Osteocyte (in vitro differentiated cells): Measurements from ENCODE around the gene CD44. TPM values are rescaled to one million over a fixed set of nuclear protein-coding genes. Genes with fewer than 3 reads are reported as not detected.

ENCODE experiments used
- DNase-seq: peaks from one replicate; pipeline ENCODE4 v3.0.0; 2021; ENCODE audit warnings: mixed read lengths; ENCODE audit not compliant: unreplicated experiment; ENCODE audit errors: extremely low spot score
- H3K27ac Mint-ChIP-seq: one replicate; pipeline ENCODE4 v1.8.0; 2021; ENCODE audit warnings: mild to moderate bottlenecking, mixed read lengths; ENCODE audit not compliant: unreplicated experiment
- H3K27me3 Mint-ChIP-seq: one replicate; pipeline ENCODE4 v1.8.0; 2021; ENCODE audit warnings: mixed read lengths; ENCODE audit not compliant: unreplicated experiment
- H3K36me3 Mint-ChIP-seq: one replicate; pipeline ENCODE4 v1.8.0; 2021; ENCODE audit warnings: mixed read lengths; ENCODE audit not compliant: unreplicated experiment
- H3K4me1 Mint-ChIP-seq: one replicate; pipeline ENCODE4 v1.8.0; 2021; ENCODE audit warnings: mixed read lengths; ENCODE audit not compliant: unreplicated experiment
- H3K4me3 Mint-ChIP-seq: one replicate; pipeline ENCODE4 v1.8.0; 2021; ENCODE audit warnings: mild to moderate bottlenecking, moderate library complexity, mixed read lengths; ENCODE audit not compliant: unreplicated experiment
- H3K9me3 Mint-ChIP-seq: one replicate; pipeline ENCODE4 v1.8.0; 2021; ENCODE audit warnings: mixed read lengths; ENCODE audit not compliant: unreplicated experiment
- CTCF ChIP-seq: fragments of 200-600 bp; sonication (generic); IDR thresholded peaks from 2 replicates; pipeline ENCODE4 v1.5.0; 2021; ENCODE audit warnings: antibody characterized with exemption, mild to moderate bottlenecking, moderate library complexity
- total RNA-seq: library from RNA; stranded (reverse); gene quantifications from 2 replicates; pipeline ENCODE4 v1.2.1, GENCODE V29; 2021

CD44 gene
- total RNA-seq, 1 donor from 2014 or later, result 283 TPM

- H3K36me3 Mint-ChIP-seq, result peaks cover 9% of the 10 kb centered on the region
- no peak for DNase-seq
- no peaks in the 10 kb centered on the region for H3K9me3 Mint-ChIP-seq
These were observed 12.3 kb downstream of the CD44 start for GRCh38 chr11:35151241-35151640.

GRCh38 chr11:35151683-35152280, 12.8 kb downstream of the CD44 start:
- DNase-seq, result no peak

More at GRCh38 chr11:35151241-35151640, 12.3 kb downstream of the CD44 start:
- TF ChIP-seq CTCF, result no peak
- H3K27ac Mint-ChIP-seq, result peak overlapping the region; percentile 12
- no peaks in the 10 kb centered on the region for H3K27me3 Mint-ChIP-seq
- no peak overlapping the region for H3K4me3 Mint-ChIP-seq
- H3K4me1 Mint-ChIP-seq, result peaks cover 63% of the 10 kb centered on the region

GRCh38 chr11:35152575-35152974, 13.6 kb downstream of the CD44 start:
- Mint-ChIP-seq H3K4me3 (no peak overlapping the region), H3K27ac (no peak overlapping the region), H3K27me3 (no peaks in the 10 kb centered on the region), H3K4me1 (peaks cover 60% of the 10 kb centered on the region), H3K9me3 (no peaks in the 10 kb centered on the region), H3K36me3 (peaks cover 9% of the 10 kb centered on the region)
- no peak for TF ChIP-seq CTCF
- DNase-seq, result no peak

More at GRCh38 chr11:35151683-35152280, 12.8 kb downstream of the CD44 start:
- Mint-ChIP-seq H3K9me3 (no peaks in the 10 kb centered on the region), H3K36me3 (peaks cover 9% of the 10 kb centered on the region), H3K4me3 (no peak overlapping the region), H3K4me1 (peaks cover 62% of the 10 kb centered on the region), H3K27ac (peak overlapping the region; percentile 12), H3K27me3 (no peaks in the 10 kb centered on the region)
- TF ChIP-seq CTCF, result no peak

GRCh38 chr11:35153280-35153679, 14.3 kb downstream of the CD44 start:
- no peak for TF ChIP-seq CTCF
- H3K27ac Mint-ChIP-seq, result peak overlapping the region; percentile 53
- DNase-seq, result no peak

GRCh38 chr11:35154952-35155351, 16.0 kb downstream of the CD44 start:
- DNase-seq, result no peak
- peaks cover 2% of the 10 kb centered on the region for H3K36me3 Mint-ChIP-seq
- H3K27ac Mint-ChIP-seq, result no peak overlapping the region
- no peak for TF ChIP-seq CTCF
- no peaks in the 10 kb centered on the region for H3K27me3 Mint-ChIP-seq
- no peak overlapping the region for H3K4me3 Mint-ChIP-seq
- H3K4me1 Mint-ChIP-seq, result peaks cover 67% of the 10 kb centered on the region
- no peaks in the 10 kb centered on the region for H3K9me3 Mint-ChIP-seq

More at GRCh38 chr11:35153280-35153679, 14.3 kb downstream of the CD44 start:
- no peak overlapping the region for H3K4me3 Mint-ChIP-seq
- peaks cover 64% of the 10 kb centered on the region for H3K4me1 Mint-ChIP-seq
- H3K9me3 Mint-ChIP-seq, result no peaks in the 10 kb centered on the region
- H3K27me3 Mint-ChIP-seq, result no peaks in the 10 kb centered on the region
- peaks cover 6% of the 10 kb centered on the region for H3K36me3 Mint-ChIP-seq
